Omental fat pad (tissue), 4 donors: Measurements from ENCODE around the gene UBL3. TPM values are rescaled to one million over a fixed set of nuclear protein-coding genes. Genes with fewer than 3 reads are reported as not detected.

Source experiments
- ATAC-seq: fragments of 150-250 bp; one replicate; pipeline ENCODE4 v1.9.1; 2016; ENCODE audit warnings: mild to moderate bottlenecking, moderate library complexity; ENCODE audit not compliant: low FRiP score
- DNase-seq: peaks from one replicate; pipeline ENCODE4 v3.0.0-alpha.2; 2019; ENCODE audit warnings: low spot score
- CTCF ChIP-seq, 3 donors: fragments of 450-650 bp; IDR thresholded peaks; one replicate each; pipeline ENCODE4 v1.5.1; 2016 to 2017; ENCODE audit warnings: antibody characterized with exemption in 3 of 3, mild to moderate bottlenecking in 3 of 3, moderate library complexity in 2 of 3
- total RNA-seq, 4 donors: library from RNA; depleted of rRNA; stranded (reverse); fragments of >200 nt; gene quantifications; one replicate each; pipeline ENCODE4 v1.1.0, GENCODE V29; 2016

The UBL3 gene
- total RNA-seq, 4 donors from 2014 or later: 23.0 to 35.8 (median 24.1) TPM

DNA sequence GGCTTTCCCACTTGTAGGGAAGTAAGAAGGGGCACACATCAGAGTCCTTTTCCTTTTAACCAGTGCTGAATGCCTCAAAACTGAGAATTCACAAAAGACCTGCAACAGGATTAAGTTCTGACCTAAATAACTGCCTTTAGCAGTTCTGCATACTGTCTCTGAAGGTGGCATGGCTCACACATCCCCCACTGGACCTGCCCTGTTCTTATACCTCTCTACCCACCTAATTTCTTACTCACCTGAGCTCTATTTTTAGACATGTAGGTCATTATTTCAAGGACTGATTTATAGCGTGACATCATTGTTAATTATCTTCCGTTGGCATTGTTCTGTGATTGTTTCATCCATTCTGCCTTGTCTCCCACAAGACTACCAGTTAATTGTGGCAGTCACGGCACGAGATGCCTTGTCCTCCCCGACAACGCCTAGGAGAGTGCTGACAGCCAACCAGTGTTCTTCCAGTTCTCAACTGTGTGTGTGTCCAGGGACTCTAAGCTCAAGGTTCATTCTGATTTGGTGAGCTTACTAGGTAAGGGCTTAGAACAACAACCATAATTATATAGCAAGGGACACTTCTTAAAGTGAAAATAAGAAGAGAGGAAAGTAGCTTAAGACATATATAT is 27.1 kb upstream of the UBL3 start:
- no peak for ATAC-seq

DNA sequence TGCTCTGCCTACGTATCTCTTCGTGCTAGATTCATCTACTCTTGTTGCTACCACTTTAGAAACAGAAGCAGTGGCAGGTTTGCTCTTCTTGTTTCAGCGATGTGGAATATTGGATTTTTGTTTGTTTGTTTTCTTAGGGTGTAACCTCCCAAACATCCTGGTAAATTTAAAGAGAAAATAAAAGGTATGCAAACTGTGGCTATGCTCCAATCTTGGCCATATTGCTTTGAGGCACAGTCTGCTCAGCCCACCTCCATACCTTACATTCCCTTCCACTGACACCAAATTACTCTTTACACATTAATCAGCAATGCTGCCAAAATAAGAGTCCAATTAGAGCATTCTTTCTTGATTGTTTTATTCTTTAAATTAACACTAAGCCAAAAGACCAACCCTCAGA is 25.2 kb upstream of the UBL3 start:
- ATAC-seq (no peak), DNase-seq (no peak)
- no peak for TF ChIP-seq CTCF (IDR thresholded peaks at IDR 0.05)

More for the DNA sequence above, 27.1 kb upstream of the UBL3 start:
- DNase-seq: no peak
- TF ChIP-seq CTCF (IDR thresholded peaks at IDR 0.05): no peak

DNA sequence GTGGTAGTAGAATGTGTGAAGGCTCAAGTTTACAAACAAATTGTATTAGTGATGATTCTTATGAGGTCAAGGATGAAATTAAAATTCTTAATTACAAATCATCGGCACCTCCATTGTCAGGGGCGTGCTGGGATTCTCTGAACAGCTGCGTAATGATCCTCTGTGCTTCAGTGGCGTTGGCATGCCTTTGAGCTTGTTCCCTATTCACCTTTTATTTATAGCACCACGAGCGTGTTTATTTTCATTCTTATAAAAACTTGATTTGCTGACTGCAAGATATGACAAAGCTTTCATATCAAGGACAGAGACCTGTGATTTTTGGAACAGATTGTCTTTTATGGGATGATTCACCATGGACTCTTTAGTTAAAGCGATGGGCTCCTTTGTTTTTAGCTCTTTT is 18.2 kb upstream of the UBL3 start:
- ATAC-seq (no peak), DNase-seq (no peak)
- no peak for TF ChIP-seq CTCF (IDR thresholded peaks at IDR 0.05)

DNA sequence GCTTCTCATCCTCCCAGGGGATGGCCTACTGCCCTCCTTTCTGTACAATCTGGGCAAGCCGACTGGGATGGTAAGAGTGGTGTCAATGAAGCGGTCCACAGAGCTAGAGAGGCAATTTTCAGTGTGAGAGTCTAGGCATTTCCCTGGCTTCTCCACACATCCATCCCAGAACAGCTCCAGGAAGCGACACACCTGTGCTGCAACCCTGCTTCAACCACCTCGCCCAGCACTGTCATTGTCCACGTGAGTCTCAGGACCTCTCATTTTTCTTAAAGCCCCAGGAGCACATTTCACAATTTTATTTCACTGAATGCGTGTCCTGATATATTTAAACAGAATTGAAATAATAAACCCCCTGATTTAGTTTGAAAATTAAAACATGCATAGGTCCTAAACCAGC is 15.5 kb upstream of the UBL3 start:
- no peak for ATAC-seq
- no peak for DNase-seq
- TF ChIP-seq CTCF (IDR thresholded peaks at IDR 0.05): no peak

DNA sequence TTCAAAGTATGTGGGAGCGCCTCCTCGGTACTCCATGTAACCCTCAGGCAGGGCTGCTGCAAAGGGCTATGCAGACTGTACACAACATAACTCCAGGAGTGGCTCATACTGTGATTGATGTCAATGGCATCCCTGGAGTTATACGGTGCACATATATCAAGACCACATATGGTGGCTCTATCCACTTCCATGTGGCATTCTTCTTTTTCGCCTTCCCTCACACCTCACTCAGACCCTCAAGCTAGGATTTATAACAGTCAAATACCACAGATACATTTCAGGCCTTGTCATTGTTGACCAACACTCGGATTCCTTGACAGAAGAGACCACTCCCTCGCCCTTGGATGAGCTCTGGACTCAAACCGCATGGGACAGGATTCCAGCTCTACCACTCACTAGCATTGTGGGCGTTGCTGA is 11.3 kb upstream of the UBL3 start:
- ATAC-seq: no peak
- DNase-seq: no peak
- TF ChIP-seq CTCF (IDR thresholded peaks at IDR 0.05): no peak

- ATAC-seq (no peak), DNase-seq (no peak)
- no peak for TF ChIP-seq CTCF (IDR thresholded peaks at IDR 0.05)
These were observed 9.6 kb upstream of the UBL3 start for GRCh38 chr13:29859971-29860370.

DNA sequence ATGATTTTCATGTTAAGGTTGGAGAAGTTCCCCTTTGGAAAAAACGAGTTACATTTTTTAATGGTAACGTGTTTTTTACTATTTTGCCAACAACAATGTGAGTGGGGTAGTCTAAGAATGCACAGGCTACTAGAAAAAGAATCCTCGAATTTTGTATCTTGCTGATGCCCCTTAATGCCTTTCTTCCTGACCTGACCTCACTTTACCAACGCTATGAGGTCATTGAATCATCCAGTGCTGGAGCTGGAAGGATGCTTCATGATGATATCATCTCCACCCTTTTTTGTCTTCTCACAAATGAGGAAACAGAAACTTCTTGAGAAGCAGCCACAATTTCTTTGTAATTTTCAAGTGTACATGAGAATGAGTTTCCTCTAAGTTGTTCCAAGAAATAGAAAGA is 8.2 kb upstream of the UBL3 start:
- ATAC-seq: no peak
- TF ChIP-seq CTCF (IDR thresholded peaks at IDR 0.05): no peak
- DNase-seq: no peak
